ENCODE measurements around the gene ELL.
"Not testable (repeated sequence)": the region's sequence is repeated elsewhere in the genome, so short reads cannot be mapped to it uniquely, and the experiment has no call there.

ELL gene

DNA sequence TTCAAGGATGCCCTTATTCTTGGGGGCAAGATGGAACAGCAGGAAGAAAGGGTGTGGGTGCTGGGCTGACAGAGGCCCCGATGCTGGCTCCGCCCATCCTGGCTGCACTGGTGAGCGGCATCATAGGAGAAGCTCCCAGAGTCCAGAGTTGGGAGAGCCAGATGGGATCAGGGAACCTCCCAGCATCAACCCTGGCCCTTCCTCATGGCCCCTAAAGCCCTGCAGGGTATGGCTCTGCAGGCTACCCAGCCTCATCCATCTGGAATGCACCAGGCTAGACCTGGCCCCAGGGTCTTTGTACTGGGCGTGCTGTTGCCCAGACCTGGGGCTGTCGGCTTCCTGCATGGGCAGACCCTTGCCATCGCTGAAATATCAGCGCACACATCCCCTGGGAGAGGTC is 7.9 kb upstream of the ELL start:
- DNase-seq: no peak

DNA sequence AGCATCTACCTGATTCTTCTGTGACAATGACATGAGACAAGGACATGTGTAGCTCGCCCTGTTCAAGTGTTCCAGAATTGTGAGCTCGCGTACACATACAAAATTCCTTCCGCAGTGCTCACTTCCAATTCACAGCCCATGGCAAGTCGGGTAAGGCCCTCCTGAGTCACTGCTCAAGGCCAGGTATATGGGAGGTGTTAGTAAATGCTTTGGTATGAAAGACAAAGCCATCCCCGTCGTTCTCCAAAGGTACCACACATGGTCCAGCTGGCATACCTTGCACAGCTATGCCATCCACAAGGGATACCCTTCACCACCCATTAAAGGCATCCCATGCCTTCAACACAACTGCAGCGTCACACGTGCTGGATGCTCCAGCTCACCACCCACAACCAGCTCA is 4.4 kb upstream of the ELL start:
- no peak for DNase-seq

DNA sequence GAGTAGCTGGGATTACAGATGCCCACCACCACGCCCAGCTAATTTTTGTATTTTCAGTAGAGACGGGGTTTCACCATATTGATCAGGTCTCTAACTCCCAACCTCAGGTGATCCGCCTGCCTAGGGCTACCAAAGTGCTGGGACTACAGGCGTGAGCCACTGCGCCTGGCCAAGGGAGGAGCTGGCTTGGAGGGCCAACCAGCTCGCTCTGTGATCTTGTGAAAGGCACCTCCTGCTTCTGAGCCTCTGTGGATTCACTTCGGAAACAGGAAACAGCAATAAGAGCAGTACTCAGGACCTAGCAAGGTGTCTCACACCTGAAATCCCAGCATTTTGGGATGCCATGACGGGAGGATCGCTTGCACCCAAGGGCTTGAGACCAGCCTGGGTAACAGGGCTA is 2.0 kb upstream of the ELL start:
- no peak for DNase-seq

DNA sequence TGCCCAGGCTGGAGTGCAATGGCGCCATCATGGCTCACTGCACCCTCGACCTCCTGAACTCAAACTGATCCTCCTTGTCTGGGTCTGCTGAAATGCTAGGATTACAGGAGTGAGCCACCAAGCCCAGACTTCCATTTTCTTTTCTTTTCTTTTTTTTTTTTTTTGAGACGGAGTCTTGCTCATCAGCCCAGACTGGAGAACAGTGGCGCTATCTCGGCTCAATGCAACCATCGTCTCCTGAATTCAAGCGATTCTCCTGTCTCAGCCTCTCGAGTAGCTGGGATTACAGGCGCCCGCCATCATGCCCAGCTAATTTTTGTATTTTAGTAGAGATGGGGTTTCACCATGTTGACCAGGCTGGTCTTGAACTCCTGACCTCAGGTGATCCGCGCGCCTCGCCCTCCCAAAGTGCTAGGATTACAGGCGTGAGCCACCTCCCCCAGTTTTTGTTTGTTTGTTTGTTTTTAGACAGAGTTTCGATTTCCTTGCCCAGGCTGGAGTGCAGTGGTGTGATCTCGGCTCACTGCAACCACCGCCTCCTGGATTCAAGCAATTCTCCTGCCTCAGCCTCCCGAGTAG is 1.1 kb upstream of the ELL start:
- not testable (repeated sequence) for DNase-seq

DNA sequence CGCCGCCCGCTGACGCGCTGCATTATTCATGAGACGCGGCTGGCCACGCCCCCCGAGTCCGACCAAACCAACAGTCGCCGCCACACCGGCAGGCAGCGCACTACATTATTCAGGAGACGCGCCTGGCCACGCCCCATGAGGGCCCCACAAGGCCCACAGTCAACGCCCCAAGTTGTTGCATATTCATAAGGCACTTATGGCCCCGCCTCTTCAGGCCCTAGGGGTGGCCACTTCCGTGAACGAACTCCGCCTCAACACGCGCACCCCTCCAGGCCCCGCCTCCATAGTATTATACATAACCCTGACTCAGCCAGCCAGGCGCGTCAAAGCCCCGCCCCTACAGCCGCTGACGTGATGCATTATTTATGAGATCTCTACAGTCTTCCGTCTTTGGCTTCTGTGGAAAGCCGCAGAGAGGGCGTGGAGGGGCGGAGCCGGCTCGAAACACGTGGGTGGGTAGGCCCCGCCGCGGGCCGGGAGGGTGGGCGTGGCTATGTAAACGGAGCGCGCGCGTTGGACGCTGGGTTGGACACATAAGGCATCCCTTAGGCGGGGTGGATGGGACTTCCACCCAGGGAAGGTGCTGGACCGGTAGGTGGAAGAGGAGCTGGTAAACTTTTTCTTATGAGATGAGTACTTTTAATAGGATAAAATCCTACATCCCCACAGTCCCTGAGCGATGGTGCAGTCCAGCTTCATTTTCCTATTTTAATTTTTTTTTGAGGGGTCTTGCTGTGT is 423 bp upstream of the ELL start:
- peak; percentile 100 for DNase-seq

DNA sequence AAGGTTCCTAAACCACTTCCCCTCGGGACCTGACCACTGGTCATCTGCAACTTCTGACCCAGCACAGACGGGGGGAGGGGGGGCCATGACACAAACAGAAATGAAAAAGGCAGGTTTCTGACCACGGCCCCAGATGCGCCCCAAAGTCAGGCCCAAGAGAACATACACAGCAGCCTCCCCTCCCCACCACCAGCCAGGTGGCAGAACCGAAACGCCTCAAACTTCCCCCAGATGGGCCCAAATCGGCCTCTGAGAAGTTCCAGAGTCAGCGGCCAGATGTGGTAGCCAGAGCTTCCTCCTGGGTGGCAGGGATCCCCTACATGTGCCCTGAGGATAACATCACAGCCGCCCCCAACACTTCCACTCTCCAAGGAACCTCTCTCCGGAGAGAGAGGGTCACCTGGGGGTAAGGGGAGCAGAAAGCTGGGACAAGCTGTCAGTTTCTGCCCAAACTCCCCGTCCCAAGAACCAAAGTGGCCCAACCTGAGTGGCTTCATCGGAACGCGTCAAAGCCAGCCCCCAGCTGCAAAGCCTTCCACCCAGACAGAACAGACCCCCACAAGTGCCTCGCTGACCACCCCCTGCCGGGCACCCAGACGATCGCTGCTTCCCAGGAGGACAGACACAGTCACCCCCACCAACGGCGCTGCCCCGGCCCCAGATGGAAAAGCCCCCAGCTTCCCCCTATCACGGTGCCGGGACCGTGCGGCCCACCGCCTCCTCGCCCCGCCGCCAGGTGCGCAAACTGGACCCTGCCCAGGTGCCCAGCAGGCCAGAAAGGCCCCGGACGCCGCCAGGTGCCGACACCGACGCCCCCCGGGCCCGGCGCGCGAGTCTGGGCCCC is 800 bp downstream of the ELL start:
- no peak for DNase-seq

DNA sequence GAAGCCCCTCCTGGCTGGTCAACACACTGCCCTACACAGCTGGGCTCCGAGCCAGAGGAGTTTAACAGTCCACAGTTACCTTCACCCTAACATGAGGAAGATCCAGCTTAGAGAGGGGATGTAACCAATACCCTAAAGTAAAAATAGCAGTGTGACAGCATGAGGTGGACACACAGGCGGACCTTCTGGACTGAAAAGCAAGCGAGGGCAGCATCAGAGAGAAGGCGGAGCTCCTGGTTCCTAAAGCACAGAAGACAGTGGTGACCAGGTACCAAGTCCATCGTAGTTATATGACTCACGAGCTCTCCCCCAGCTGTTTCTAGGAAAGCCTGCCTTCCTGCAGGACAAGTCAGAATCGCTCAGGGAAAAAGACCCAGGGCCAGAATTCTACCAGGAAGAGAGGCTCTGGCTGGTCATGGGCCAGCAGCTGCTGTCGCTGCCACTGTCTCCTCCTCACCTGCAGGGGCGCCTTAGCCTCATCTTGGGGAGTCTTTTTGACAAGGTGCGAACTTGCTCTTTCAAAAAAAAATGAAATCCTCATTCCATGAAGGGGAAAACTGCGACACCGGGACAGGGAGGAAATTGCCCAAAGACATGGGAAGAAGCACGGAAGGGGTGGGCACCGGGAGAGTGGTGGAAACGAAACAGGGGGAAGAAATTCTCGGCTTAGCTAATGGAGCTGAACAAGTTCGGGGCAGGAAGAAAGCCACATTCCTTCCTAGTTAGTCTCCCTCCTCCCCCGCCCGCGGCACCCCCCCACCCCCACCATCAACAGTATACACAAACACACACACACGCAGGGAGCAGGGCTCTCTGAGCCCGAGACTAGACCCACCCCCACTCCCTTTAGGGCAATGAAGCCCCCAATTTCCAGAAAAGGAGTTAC is 1.7 kb downstream of the ELL start:
- peak; percentile 66 for DNase-seq

DNA sequence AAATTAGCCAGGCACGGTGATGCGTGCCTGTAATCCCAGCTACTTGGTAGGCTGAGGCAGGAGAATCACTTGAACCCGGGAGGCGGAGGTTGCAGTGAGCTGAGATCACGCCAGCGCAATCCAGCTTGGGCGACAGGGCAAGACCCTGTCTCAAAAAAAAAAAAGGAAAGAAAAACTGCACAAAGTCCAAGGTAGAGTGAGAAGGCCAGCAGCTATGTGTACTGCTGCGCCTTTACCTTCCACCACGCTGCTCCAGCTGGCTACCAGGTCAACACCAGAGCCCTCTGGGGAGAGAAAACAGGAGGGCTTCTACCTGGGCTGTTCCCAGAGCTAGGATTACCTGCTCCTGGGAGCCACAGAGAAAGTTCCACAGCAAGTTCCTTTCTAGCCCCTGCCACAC is 3.2 kb downstream of the ELL start:
- no peak for DNase-seq

DNA sequence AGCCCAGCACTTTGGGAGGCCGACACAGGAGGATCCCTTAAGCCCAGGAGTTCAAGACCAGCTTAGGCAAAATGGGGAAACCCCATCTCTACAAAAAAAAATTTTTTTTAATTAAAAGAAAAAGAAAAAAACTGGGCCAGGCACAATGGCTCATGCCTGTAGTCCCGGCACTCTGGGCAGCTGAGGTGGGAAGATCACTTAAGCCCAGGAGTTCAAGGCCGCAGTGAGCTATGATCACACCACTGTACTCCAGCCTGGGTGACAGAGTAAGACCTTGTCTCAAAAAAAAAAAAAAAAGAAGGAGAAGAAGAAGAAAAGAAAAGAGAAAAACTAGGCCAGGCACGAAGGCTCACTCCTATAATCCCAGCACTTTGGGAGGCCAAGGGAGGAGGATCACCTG is 4.3 kb downstream of the ELL start:
- no peak for DNase-seq

DNA sequence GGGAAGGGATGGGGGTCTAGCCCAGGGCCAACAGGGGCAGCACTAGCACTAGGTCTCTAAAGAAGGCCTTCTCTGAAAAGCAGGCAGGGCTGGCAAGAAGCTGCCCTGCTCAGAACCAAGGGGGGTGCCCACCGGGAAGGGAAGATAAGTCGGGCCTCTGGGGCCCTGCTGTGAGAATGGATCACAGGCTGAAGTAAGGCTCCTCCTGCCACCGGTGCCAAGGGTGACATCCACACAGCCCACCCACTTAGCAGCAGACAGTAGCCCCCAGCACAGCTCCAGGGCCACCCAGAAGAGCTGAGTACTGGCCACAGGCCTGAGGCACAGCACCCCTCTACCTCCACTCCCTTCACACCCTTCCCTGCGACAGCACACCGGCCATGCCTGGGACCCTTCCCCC is 5.9 kb downstream of the ELL start:
- no peak for DNase-seq

DNA sequence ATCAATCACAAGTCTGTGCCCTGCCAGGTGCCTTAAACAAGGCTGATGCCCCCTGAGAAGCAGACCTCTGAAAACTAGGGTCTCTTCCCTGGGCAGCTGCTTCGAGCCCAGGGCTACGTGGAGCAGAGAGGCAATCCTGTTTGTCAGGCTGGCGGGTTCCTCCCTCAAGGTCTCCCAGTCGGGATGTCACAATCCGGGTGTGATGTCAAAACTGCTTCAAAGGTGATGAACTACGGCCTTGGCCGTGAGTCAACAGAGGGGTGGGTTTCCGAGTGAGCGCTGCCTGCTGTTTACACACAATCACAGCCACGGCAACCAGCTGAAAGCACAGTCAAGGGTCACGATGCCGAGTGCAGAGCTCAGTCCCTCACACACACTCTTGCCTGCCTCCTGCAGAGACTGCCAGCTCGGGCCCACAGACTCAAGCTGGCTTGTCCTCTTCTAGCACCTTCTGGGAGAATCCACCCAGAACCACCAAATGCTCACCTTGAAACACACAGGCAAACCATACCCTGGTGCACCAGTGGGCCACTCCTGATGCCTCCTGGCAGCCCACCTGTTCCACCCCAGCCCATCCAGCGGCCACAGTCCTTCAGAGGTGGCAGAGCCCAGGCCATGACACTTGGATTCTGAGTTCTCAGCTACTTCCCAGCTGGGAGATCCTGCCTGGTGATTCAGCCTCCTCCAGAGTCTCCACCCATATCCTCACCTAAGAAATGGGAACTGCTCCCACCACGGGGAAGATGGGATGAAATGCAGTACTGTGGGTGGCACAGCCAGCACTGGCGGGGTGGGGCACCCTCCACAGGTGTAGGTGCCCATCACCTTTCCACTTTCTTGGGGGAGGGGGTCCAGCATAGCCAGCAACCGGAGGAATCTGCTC is 6.8 kb downstream of the ELL start:
- DNase-seq: no peak

DNA sequence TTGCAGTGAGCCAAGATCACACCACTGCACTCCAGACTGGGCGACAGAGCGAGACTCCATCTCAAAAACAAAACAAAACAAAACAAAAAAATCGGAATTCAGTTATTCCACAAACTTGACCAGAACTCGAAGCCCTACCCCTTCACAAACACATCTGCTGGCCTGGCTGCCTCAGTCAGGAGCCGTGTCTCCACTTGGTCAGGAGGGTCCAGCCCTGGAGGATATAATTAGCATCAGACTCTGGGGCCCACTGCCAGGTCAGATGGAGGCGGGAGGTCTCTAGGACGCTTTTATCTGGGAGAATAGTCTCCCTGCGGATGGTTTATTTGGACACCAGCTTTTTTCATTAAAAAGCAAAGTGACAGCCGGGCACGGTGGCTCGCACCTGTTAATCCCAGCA is 8.0 kb downstream of the ELL start:
- no peak for DNase-seq

DNA sequence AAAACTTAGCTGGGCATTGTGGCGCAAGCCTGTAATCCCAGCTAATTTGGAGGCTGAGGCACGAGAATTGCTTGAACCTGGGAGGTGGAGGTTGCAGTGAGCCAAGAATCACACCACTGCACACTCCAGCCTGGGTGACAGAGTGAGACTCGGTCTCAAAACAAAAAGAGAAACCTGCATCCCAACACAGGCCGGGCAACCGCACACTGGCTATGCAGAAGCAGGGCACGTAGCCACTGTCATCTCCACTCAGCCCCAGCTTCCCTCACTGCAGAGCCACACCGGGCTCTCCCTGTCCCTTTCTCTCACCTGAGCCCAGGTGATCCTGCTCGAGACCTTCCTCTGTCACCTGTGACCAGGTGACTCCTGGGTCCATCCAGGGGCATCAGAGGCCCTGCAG is 11.7 kb downstream of the ELL start:
- DNase-seq: no peak

DNA sequence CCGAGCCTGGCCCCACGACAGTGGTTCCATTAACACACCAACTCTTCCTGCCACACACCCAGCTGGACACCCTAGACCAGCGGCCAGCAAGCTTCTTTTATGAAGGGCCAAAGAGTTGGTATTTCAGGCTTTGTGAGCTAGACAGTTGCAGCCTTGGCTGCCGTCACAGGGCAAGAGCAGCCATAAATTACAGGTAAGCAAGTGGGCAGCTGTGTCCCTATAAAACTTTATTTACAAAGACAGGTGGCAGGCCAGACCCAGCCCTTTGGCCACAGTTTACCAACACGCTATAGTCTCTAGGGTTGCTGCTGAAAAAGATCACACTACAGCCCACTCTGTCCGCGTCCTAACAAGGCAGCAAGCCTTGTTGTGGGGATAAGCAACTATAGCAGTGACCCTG is 13.3 kb downstream of the ELL start:
- DNase-seq: no peak

DNA sequence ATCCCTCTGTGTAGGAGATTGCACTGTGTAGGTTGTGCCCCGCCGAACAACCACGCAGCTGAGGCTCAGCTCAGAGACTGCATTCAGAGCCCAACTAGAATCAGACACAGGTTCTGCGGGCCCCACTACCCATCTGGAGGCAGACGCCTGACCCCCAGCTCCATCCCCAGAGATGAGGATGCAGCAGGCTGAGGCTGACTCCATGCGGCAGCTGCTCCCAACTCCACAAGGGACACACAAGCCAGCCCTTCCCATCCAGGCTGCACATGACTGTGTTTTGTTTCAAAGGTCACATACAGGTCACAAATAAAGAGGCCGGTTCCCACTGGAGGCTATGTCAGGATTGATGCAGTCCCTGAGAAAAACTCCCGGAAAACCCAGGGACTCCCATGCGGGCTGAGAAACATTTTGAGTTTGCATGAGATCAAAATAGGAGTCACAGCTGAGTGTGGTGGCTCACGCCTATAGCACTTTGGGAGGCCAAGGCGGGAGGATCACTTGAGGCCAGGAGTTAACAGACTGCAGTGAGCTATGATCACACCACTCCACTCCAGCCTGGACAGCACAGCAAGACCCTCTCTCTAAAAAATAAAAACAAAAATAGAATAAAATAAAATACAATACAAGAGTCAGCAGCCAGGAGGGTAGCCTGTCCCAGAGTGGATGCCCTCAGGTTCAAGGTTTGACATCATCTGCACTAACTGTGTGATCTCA is 14.0 kb downstream of the ELL start:
- DNase-seq: no peak

DNA sequence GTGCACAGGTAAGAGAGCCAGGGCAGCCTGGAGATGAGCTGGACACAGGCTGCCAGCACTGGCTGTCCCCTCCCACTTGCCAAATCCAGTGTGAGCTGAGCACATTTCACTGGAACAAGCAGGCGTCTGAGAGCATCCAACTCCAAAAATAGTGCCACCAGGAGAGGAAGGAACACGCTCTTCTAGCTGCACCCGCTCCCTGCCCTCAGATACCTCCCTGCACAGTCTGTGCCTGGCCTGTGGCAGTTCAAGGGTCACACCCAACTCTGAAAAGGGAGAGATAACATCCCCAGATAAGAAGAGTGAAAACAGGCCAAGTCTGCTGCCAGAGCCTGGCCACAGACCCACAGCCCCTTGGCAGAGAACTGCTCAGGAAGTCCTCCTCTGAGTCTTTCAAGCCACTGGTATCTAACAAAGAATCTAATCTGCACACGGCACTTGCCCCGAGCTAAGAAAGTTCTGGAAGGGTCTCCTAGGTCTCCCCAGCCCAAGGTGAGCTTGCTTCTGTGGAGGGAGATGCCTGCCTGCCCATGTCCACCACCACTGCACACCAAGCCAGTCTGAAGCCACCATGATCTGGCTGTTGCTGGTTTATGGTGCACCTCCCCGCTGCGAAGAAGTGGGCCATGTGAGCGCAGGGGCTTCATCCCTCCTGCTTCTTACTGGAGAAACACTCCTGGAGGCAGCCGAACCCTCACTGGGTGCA is 14.7 kb downstream of the ELL start:
- DNase-seq: peak; percentile 59

DNA sequence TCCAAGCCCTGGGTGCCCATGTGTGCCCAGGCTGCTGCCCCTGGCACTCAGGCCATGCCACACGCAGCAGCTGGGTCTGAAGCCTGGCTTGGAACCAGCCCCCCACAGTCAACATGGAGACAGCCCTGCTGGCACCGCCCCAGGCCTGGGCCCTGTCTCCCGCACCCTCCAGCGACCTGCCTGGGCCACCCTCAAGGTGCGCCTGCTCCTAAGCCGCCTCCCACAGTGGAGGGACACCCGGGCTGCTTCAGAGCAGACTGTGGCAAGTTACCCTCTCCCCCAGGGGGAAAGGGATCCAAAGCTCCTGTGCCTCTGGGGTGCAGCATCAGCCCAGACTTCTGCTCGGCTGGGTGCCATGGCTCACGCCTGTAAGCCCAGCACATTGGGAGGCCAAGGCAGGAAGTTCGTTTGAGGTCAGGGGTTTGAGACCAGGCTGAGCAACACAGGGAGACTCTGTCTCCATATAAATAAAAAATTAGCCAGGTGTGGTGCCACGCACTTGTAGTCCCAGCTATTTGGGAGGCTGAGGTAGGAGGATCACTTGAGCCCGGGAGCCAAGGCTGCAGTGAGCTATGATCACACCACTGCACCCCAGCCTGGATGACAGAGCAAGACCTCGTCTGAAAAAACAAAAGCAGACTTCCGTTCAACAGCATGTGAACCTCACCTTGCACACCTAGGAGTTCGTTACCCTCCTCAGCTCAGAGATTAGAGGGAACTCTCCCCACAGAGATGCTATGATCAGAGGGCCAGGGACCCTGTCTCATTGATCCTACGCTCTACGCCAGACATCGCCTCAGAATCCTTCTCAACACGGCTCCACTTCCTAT is 15.6 kb downstream of the ELL start:
- DNase-seq: no peak

DNA sequence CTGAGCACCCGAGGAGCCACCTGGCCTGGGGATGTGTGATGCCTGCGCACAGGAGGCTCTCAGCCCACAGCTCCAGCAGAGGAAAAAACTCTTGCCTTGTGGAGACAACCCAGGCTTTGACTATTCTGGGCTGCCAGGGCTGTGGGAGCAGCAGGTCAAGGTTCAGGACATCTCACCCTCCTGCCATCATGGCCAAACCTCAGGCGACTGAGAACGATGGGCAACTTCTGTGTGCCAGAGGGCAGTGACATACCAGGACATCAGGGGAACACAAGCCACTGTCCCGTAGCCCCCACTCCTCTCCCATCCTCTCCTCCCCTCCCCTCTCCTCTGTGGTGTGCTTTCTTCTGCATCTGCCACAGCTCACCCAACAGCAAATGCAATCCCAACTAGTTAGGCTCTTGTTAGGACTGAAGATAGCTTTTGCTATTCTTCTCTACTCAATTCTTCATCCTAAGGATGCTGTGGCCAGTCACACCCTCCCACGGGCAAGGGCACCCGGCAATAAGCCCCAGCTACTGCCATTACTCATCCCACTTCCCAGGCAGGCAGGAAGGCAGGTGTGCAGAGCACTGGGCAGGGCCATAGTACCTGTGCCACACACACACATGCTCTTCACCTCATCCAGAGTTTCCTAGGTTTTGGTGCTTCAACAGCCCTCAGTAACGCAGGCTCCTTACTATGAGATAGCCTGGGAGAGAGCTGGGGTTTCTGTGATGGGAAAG is 16.8 kb downstream of the ELL start:
- DNase-seq: no peak

Measured in activated CD4-positive, alpha-beta T cell treated with anti-CD3 and anti-CD28 coated beads, Interleukin-2, amount 50 U/mL, for 16 hours (primary cell).